ENCODE results near the gene POMT1. TPM values are rescaled to one million over a fixed set of nuclear protein-coding genes. Genes with fewer than 3 reads are reported as not detected.
"Not testable (repeated sequence)": the region's sequence is repeated elsewhere in the genome, so short reads cannot be mapped to it uniquely, and the experiment has no call there.

Gene POMT1
- total RNA-seq, 4 donors from 2014 or later: 33.3 to 45.9 (median 38.0) TPM

- Histone ChIP-seq H3K4me1 (no peaks in the 10 kb centered on the region), H3K27me3 (no peaks in the 10 kb centered on the region), H3K36me3 (peaks cover 3 to 99% (median 25%) of the 10 kb centered on the region in 3 donors), H3K4me3 (no peak overlapping the region), H3K9me3 (no peaks in the 10 kb centered on the region), H3K27ac (no peak overlapping the region)
- TF ChIP-seq POLR2A (IDR thresholded peaks at IDR 0.05): no peak
- TF ChIP-seq EP300 (IDR thresholded peaks at IDR 0.05): no peak
- TF ChIP-seq, protein P1, sequence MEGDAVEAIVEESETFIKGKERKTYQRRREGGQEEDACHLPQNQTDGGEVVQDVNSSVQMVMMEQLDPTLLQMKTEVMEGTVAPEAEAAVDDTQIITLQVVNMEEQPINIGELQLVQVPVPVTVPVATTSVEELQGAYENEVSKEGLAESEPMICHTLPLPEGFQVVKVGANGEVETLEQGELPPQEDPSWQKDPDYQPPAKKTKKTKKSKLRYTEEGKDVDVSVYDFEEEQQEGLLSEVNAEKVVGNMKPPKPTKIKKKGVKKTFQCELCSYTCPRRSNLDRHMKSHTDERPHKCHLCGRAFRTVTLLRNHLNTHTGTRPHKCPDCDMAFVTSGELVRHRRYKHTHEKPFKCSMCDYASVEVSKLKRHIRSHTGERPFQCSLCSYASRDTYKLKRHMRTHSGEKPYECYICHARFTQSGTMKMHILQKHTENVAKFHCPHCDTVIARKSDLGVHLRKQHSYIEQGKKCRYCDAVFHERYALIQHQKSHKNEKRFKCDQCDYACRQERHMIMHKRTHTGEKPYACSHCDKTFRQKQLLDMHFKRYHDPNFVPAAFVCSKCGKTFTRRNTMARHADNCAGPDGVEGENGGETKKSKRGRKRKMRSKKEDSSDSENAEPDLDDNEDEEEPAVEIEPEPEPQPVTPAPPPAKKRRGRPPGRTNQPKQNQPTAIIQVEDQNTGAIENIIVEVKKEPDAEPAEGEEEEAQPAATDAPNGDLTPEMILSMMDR (IDR thresholded peaks at IDR 0.05): no peak
- 91 to 92% methylated on average over 14 to 15 of the region's 15 CpGs for WGBS, 2 donors
- DNase-seq (ENCODE audit: low spot score in 2 of 2): no peak
Measured at GRCh38 chr9:131513177-131513576, 10.5 kb downstream of the POMT1 start.

DNA sequence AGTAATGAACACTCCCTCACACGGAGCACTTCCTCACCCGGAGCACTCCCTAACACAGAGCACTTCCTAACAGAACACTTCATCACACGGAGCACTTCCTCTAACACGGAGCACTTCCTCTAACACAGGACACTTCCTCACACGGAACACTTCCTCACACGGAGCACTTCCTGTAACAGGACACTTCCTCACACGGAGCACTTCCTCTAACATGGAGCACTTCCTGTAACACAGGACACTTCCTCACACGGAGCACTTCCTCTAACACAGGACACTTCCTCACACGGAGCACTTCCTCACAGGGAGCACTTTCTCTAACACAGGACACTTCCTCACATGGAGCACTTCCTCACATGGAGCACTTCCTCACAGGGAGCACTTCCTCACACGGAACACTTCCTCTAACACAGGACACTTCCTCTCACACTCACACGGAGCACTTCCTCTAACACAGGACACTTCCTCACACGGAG, 12.9 kb downstream of the POMT1 start:
- WGBS, 2 donors: 83 to 86% methylated on average over 7 to 8 of the region's 12 CpGs
- not testable (repeated sequence) for DNase-seq (ENCODE audit: low spot score in 2 of 2); H3K4me3 ChIP-seq; H3K27me3 ChIP-seq; H3K27ac ChIP-seq; H3K4me1 ChIP-seq; H3K9me3 ChIP-seq
- H3K36me3 ChIP-seq: peaks cover 7 to 100% (median 33%) of the 10 kb centered on the region in 3 donors

GRCh38 chr9:131516100-131516499, 13.4 kb downstream of the POMT1 start:
- no peak overlapping the region for H3K27ac ChIP-seq
- DNase-seq (ENCODE audit: low spot score in 2 of 2): no peak
- 86 to 87% methylated on average over 13 to 14 of the region's 15 CpGs for WGBS, 2 donors
- H3K27me3 ChIP-seq: no peaks in the 10 kb centered on the region
- H3K36me3 ChIP-seq: peaks cover 7 to 100% (median 29%) of the 10 kb centered on the region in 3 donors
- no peak overlapping the region for H3K4me3 ChIP-seq
- TF ChIP-seq EP300 (IDR thresholded peaks at IDR 0.05): no peak
- no peak for TF ChIP-seq POLR2A (IDR thresholded peaks at IDR 0.05)
- TF ChIP-seq, protein P1 (IDR thresholded peaks at IDR 0.05): no peak
- H3K4me1 ChIP-seq: no peaks in the 10 kb centered on the region
- H3K9me3 ChIP-seq: no peaks in the 10 kb centered on the region

DNA sequence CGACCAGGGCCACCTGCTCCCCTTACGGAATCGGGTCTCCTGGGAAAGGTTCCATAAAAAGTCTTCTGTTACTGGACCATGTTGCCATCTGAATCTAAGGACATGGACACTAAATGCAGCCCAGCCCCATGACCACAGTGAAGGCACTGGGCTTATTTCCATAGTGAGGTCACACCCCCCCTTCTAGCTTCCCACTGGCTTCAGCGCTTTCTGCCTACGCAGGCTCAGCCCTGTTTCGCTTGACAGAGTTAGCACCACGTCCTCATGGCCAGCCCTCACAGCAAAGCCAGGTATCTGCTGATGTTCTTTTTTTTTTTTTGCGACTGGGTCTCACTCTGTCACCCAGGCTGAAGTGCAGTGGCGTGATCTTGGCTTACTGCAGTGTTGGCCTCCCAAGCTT, 14.2 kb downstream of the POMT1 start:
- peaks cover 6 to 100% (median 27%) of the 10 kb centered on the region in 3 donors for H3K36me3 ChIP-seq
- no peaks in the 10 kb centered on the region for H3K4me1 ChIP-seq
- no peaks in the 10 kb centered on the region for H3K27me3 ChIP-seq
- 91 to 94% methylated on average over 9 of the region's 9 CpGs for WGBS, 2 donors
- no peak overlapping the region for H3K4me3 ChIP-seq
- TF ChIP-seq POLR2A (IDR thresholded peaks at IDR 0.05) (no peak), EP300 (IDR thresholded peaks at IDR 0.05) (no peak)
- TF ChIP-seq, protein P1 (IDR thresholded peaks at IDR 0.05): no peak
- H3K9me3 ChIP-seq: no peaks in the 10 kb centered on the region
- DNase-seq (ENCODE audit: low spot score in 2 of 2): no peak
- H3K27ac ChIP-seq: no peak overlapping the region

DNA sequence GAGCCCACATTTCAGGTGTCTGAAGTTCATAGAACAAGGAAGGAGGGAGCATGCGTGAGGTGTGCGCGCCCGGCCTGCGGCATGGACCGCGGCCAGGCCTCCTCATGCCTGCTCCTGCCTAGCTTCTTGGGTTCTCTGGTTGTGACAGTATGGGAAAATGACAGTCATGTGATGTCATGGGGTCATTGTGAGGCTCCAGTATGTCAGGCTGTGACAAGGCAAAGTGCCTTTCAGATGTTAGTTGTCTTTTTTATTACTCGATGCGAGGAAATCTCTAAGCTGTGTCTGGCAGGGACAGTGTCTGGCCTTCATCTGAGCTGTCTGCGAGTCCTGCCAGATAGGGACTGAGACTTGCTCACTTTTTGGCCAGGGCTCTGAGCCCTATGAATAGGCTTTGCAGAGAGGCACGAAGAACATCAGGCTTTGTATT, 15.1 kb downstream of the POMT1 start:
- 83 to 85% methylated on average over 11 of the region's 11 CpGs for WGBS, 2 donors
- Histone ChIP-seq H3K36me3 (peaks cover 4 to 100% (median 26%) of the 10 kb centered on the region in 3 donors), H3K27me3 (no peaks in the 10 kb centered on the region), H3K27ac (no peak overlapping the region), H3K4me3 (no peak overlapping the region), H3K9me3 (no peaks in the 10 kb centered on the region), H3K4me1 (no peaks in the 10 kb centered on the region)
- TF ChIP-seq, protein P1 (IDR thresholded peaks at IDR 0.05): no peak
- no peak for TF ChIP-seq EP300 (IDR thresholded peaks at IDR 0.05)
- TF ChIP-seq POLR2A (IDR thresholded peaks at IDR 0.05): no peak
- DNase-seq (ENCODE audit: low spot score in 2 of 2): no peak

DNA sequence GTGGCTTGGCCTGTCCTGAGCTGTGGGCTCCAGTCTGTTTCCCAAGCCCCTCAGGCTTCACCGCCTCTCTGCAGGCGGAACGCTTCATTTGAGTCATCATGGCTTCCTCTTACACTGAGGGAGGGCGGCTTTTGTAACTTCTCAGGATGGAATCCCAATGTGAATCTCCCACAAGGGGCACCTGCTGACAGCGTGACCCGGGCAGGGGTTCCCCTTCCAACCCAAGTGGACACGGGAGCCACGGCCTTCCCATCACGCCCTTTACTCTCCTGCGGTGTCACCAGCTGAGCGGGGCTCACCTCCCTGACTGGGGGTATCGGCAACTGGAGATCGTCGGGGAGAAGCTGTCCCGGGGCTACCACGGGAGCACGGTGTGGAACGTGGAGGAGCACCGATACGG, 15.8 kb downstream of the POMT1 start:
- Histone ChIP-seq H3K27ac (no peak overlapping the region), H3K4me3 (no peak overlapping the region), H3K4me1 (no peaks in the 10 kb centered on the region), H3K36me3 (peaks cover 4 to 100% (median 22%) of the 10 kb centered on the region in 3 donors), H3K9me3 (no peaks in the 10 kb centered on the region), H3K27me3 (no peaks in the 10 kb centered on the region)
- no peak for DNase-seq (ENCODE audit: low spot score in 2 of 2)
- 96% methylated on average over 20 of the region's 20 CpGs for WGBS, 2 donors
- TF ChIP-seq POLR2A (IDR thresholded peaks at IDR 0.05): no peak
- TF ChIP-seq EP300 (IDR thresholded peaks at IDR 0.05): no peak
- TF ChIP-seq, protein P1 (IDR thresholded peaks at IDR 0.05): no peak
